Mesothelial cell of epicardium (in vitro differentiated cells): Measurements from ENCODE around the gene WBP1L. TPM values are rescaled to one million over a fixed set of nuclear protein-coding genes. Genes with fewer than 3 reads are reported as not detected.
"Not testable (repeated sequence)": the region's sequence is repeated elsewhere in the genome, so short reads cannot be mapped to it uniquely, and the experiment has no call there.

Source experiments
- DNase-seq, 2 experiments: peaks; one replicate each; pipeline ENCODE4 v3.0.0; 2021; ENCODE audit warnings: low spot score in 2 of 2; ENCODE audit not compliant: unreplicated experiment in 2 of 2
- H3K27ac Mint-ChIP-seq: 2 replicates; pipeline ENCODE4 v1.8.0; 2021; ENCODE audit warnings: mixed read lengths
- H3K27me3 Mint-ChIP-seq: 2 replicates; pipeline ENCODE4 v1.8.0; 2021; ENCODE audit warnings: low read depth, mixed read lengths
- H3K36me3 Mint-ChIP-seq: 2 replicates; pipeline ENCODE4 v1.8.0; 2021; ENCODE audit warnings: mixed read lengths
- H3K4me1 Mint-ChIP-seq: 2 replicates; pipeline ENCODE4 v1.8.0; 2021; ENCODE audit warnings: mixed read lengths
- H3K4me3 Mint-ChIP-seq: 2 replicates; pipeline ENCODE4 v1.8.0; 2021; ENCODE audit warnings: mild to moderate bottlenecking, moderate library complexity, mixed read lengths
- H3K9me3 Mint-ChIP-seq: 2 replicates; pipeline ENCODE4 v1.8.0; 2021; ENCODE audit warnings: mixed read lengths
- total RNA-seq: library from RNA; stranded (reverse); gene quantifications from 3 replicates; pipeline ENCODE4 v1.2.1, GENCODE V29; 2021
- TF ChIP-seq, protein P1 (sequence below): fragments of 200-600 bp; sonication (generic); IDR thresholded peaks from one replicate; pipeline ENCODE4 v1.5.0; 2021; ENCODE audit warnings: antibody characterized with exemption; ENCODE audit not compliant: unreplicated experiment

WBP1L gene
- total RNA-seq, 1 donor from 2014 or later = 56.7 TPM

- H3K9me3 Mint-ChIP-seq = no peaks in the 10 kb centered on the region
- peak overlapping the region; percentile 56 for H3K27ac Mint-ChIP-seq
- H3K4me1 Mint-ChIP-seq = peaks cover 4% of the 10 kb centered on the region
- DNase-seq = no peak
- TF ChIP-seq, protein P1, sequence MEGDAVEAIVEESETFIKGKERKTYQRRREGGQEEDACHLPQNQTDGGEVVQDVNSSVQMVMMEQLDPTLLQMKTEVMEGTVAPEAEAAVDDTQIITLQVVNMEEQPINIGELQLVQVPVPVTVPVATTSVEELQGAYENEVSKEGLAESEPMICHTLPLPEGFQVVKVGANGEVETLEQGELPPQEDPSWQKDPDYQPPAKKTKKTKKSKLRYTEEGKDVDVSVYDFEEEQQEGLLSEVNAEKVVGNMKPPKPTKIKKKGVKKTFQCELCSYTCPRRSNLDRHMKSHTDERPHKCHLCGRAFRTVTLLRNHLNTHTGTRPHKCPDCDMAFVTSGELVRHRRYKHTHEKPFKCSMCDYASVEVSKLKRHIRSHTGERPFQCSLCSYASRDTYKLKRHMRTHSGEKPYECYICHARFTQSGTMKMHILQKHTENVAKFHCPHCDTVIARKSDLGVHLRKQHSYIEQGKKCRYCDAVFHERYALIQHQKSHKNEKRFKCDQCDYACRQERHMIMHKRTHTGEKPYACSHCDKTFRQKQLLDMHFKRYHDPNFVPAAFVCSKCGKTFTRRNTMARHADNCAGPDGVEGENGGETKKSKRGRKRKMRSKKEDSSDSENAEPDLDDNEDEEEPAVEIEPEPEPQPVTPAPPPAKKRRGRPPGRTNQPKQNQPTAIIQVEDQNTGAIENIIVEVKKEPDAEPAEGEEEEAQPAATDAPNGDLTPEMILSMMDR = no peak
- H3K27me3 Mint-ChIP-seq = no peaks in the 10 kb centered on the region
- H3K36me3 Mint-ChIP-seq = peaks cover 6% of the 10 kb centered on the region
- H3K4me3 Mint-ChIP-seq = no peak overlapping the region
Observed at GRCh38 chr10:102738692-102739121, 5.0 kb upstream of the WBP1L start.

GRCh38 chr10:102740229-102740628, 3.5 kb upstream of the WBP1L start:
- DNase-seq = no peak
- no peak overlapping the region for H3K4me3 Mint-ChIP-seq
- H3K4me1 Mint-ChIP-seq = peaks cover 16% of the 10 kb centered on the region
- H3K27ac Mint-ChIP-seq = no peak overlapping the region
- TF ChIP-seq, protein P1 = no peak
- H3K27me3 Mint-ChIP-seq = no peaks in the 10 kb centered on the region
- H3K9me3 Mint-ChIP-seq = no peaks in the 10 kb centered on the region
- peaks cover 3% of the 10 kb centered on the region for H3K36me3 Mint-ChIP-seq

DNA sequence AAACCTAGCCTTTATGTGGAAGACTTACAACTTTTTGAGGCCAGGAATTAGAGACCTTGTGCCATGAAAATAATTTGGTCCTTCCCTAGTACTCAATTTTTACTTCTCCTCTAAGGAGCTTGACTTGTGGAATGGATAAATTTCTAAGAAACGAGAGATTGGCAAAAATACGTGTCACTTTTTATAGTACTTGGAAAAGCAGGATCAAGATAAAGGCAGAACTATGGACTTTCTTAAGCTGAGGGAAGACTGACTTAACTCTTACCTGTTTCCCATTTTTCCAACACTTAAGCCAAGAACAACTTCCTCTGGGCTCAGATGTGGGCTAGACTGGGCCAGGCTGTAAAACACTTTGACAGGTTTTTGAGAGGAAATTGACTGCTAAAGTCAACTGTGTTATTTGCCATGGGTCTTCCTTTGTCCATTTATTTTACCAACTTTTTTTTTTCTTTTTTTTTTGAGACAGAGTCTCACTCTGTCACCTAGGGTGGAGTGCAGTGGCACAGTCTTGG, 2.0 kb upstream of the WBP1L start:
- H3K4me3 Mint-ChIP-seq = no peak overlapping the region
- H3K9me3 Mint-ChIP-seq = no peaks in the 10 kb centered on the region
- no peak for DNase-seq
- H3K36me3 Mint-ChIP-seq = peaks cover 3% of the 10 kb centered on the region
- H3K27ac Mint-ChIP-seq = no peak overlapping the region
- peaks cover 28% of the 10 kb centered on the region for H3K4me1 Mint-ChIP-seq
- no peaks in the 10 kb centered on the region for H3K27me3 Mint-ChIP-seq
- TF ChIP-seq, protein P1 = no peak

GRCh38 chr10:102742313-102742712, 1.4 kb upstream of the WBP1L start:
- peaks cover 28% of the 10 kb centered on the region for H3K4me1 Mint-ChIP-seq
- not testable (repeated sequence) for H3K27ac Mint-ChIP-seq, H3K27me3 Mint-ChIP-seq, H3K36me3 Mint-ChIP-seq, DNase-seq, H3K4me3 Mint-ChIP-seq, H3K9me3 Mint-ChIP-seq

GRCh38 chr10:102743078-102743587, 615 bp upstream of the WBP1L start:
- Mint-ChIP-seq H3K4me3 (peak overlapping the region; percentile 93), H3K4me1 (peaks cover 28% of the 10 kb centered on the region), H3K9me3 (no peaks in the 10 kb centered on the region), H3K36me3 (peaks cover under 1% of the 10 kb centered on the region), H3K27ac (peak overlapping the region; percentile 94), H3K27me3 (no peaks in the 10 kb centered on the region)
- TF ChIP-seq, protein P1 = no peak
- DNase-seq = no peak

DNA sequence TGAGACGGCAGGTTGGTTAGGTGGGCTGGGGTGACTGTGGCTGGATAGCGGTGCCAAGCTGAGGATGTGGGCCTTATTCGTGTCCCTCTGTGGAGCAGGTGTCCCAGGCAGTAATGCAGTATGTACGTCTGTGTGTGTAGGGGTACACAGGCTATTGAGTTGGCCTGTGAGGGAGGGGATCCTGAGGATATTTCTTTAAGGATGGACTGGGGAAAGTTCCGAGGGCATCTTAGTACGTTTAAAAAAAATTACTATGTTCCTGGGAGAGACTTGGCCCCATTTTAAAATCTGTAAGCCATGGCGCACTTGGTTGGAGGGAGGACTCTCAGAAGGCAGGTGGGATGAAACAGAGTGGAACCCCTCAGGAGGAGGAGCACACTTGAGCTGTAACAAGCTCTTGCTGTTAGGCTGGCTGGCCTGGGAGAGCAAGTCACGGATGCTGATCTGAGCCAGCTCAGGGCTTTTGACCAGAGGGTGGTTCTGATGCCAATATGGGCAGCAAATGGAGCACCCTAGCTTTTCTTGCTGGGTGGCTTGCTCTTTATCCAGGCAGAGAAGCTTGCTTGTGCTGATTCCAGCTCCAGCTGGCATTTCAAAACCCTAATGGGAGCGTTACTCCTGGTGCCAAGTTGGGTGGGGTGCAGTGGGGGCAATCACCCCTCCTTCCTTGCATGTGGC, 765 bp downstream of the WBP1L start:
- TF ChIP-seq, protein P1 = no peak
- no peaks in the 10 kb centered on the region for H3K9me3 Mint-ChIP-seq
- H3K27ac Mint-ChIP-seq = peak overlapping the region; percentile 94
- peak overlapping the region; percentile 93 for H3K4me3 Mint-ChIP-seq
- DNase-seq = no peak
- peaks cover 3% of the 10 kb centered on the region for H3K36me3 Mint-ChIP-seq
- peaks cover 28% of the 10 kb centered on the region for H3K4me1 Mint-ChIP-seq
- H3K27me3 Mint-ChIP-seq = no peaks in the 10 kb centered on the region
